ENCODE data around the gene CLPSL1. TPM values are rescaled to one million over a fixed set of nuclear protein-coding genes. Genes with fewer than 3 reads are reported as not detected.

Gene CLPSL1
- total RNA-seq, 1 experiment from 2014 or later, result not detected

DNA sequence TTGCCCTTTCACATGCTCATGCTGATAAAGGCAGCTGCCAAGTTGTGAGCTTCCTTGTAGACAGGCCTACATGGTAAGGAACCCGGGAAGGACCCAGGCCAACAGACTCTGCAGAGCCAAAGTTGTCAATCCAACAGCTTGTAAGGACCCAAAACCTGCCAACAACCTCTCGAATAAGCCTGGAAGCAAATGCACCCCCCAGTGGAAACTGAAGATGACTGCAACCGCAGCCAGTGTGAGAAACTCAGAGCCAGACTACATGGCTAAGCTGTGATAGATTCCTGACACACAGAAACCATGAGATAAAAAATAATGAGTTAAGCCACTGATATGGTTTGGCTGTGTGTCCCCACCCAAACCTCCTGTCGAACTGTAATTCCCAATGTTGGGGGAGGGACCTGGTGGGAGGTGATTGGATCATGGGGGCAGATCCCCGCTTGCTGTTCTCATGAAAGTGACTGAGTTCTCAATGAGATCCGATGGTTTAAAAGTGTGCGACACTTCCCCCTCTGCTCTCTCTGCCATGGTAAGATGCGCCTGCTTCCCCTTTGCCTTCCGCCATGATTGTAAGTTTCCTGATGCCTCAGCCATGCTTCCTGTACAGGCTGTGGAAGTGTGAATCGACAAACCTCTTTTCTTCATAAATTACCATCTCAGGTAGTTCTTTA is 23.2 kb upstream of the CLPSL1 start:
- Histone ChIP-seq H3K36me3 (ENCODE audit: control insufficient read depth, insufficient read depth, low read length) (no peaks in the 10 kb centered on the region), H3K4me1 (ENCODE audit: control insufficient read depth, insufficient read depth, low read length) (no peaks in the 10 kb centered on the region), H3K27me3 (ENCODE audit: control insufficient read depth, insufficient read depth, low read length) (0 out of 2 replicates have a peak, but pooled peaks cover 2% of the 10 kb centered on the region), H3K9me3 (ENCODE audit: control insufficient read depth, insufficient read depth, low read depth, low read length) (no peaks in the 10 kb centered on the region), H3K27ac (ENCODE audit: low read length) (no peak overlapping the region), H3K4me3 (ENCODE audit: low read depth in 2 of 2, low read length in 2 of 2) (no peak overlapping the region)
- ATAC-seq (peak; percentile 85), DNase-seq (ENCODE audit: low read depth, low spot score) (no peak)
- intact Hi-C loops (cut with micrococcal nuclease; ENCODE audit: unreplicated experiment), result no loop called here
- POLR2A ChIA-PET, result no interaction called here
- in situ Hi-C loops (cut with HindIII; ENCODE audit: low pct_unique_long_range_greater_than_20kb, low sequenced_read_pairs), result no loop called here
- no TSS peak for BruUV-seq (replicated peaks)
- TF ChIP-seq, protein P1, sequence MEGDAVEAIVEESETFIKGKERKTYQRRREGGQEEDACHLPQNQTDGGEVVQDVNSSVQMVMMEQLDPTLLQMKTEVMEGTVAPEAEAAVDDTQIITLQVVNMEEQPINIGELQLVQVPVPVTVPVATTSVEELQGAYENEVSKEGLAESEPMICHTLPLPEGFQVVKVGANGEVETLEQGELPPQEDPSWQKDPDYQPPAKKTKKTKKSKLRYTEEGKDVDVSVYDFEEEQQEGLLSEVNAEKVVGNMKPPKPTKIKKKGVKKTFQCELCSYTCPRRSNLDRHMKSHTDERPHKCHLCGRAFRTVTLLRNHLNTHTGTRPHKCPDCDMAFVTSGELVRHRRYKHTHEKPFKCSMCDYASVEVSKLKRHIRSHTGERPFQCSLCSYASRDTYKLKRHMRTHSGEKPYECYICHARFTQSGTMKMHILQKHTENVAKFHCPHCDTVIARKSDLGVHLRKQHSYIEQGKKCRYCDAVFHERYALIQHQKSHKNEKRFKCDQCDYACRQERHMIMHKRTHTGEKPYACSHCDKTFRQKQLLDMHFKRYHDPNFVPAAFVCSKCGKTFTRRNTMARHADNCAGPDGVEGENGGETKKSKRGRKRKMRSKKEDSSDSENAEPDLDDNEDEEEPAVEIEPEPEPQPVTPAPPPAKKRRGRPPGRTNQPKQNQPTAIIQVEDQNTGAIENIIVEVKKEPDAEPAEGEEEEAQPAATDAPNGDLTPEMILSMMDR (IDR thresholded peaks at IDR 0.05), result peak; percentile 75
- TF ChIP-seq SIN3A (IDR thresholded peaks at IDR 0.05; ENCODE audit: borderline replicate concordance, insufficient read depth, low read depth, low read length) (no peak), TCF7L2 (IDR thresholded peaks at IDR 0.05; ENCODE audit: low read depth, low read length) (no peak)
- CTCF ChIA-PET, result interaction anchor here (0.6 to 0.8 kb wide), 2 partner anchors 21 to 72 kb away, joined by 3 read pairs; partner anchors contain the start of gene ARMC12

DNA sequence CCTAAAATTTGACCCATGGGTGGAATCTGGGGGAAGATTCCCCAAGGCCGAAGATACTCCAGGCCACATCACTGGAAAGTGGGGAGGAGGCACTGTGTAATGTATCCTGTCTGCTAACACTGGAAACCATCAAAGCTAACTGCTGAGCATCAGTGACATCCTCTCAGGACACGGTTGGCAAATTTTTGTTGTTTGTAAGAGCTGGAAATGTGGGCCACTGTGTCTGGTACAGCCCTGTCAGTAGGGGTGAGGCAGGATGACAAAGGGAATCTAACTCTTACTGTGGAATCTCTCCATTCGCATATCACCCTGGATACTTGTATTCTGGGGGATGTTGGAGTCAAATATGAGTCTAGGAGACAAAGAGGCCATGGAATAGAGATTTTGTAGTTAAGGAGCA is 21.4 kb upstream of the CLPSL1 start:
- TF ChIP-seq TCF7L2 (IDR thresholded peaks at IDR 0.05; ENCODE audit: low read depth, low read length) (no peak), POLR2AphosphoS5 (IDR thresholded peaks at IDR 0.05; ENCODE audit: low read depth, low read length) (no peak)
- H3K27me3 ChIP-seq (ENCODE audit: control insufficient read depth, insufficient read depth, low read length), result peaks cover 7% of the 10 kb centered on the region
- no peak for DNase-seq (ENCODE audit: low read depth, low spot score)
- no peak overlapping the region for H3K4me3 ChIP-seq (ENCODE audit: low read depth in 2 of 2, low read length in 2 of 2)
- POLR2A ChIA-PET, result no interaction called here
- H3K4me1 ChIP-seq (ENCODE audit: control insufficient read depth, insufficient read depth, low read length), result no peaks in the 10 kb centered on the region
- in situ Hi-C loops (cut with HindIII; ENCODE audit: low pct_unique_long_range_greater_than_20kb, low sequenced_read_pairs) (no loop called here), intact Hi-C loops (cut with micrococcal nuclease; ENCODE audit: unreplicated experiment) (no loop called here)
- no peak overlapping the region for H3K27ac ChIP-seq (ENCODE audit: low read length)
- no peaks in the 10 kb centered on the region for H3K36me3 ChIP-seq (ENCODE audit: control insufficient read depth, insufficient read depth, low read length)
- CTCF ChIA-PET, result no interaction called here
- BruUV-seq (replicated peaks), result no TSS peak
- no peak for ATAC-seq
- no peaks in the 10 kb centered on the region for H3K9me3 ChIP-seq (ENCODE audit: control insufficient read depth, insufficient read depth, low read depth, low read length)

DNA sequence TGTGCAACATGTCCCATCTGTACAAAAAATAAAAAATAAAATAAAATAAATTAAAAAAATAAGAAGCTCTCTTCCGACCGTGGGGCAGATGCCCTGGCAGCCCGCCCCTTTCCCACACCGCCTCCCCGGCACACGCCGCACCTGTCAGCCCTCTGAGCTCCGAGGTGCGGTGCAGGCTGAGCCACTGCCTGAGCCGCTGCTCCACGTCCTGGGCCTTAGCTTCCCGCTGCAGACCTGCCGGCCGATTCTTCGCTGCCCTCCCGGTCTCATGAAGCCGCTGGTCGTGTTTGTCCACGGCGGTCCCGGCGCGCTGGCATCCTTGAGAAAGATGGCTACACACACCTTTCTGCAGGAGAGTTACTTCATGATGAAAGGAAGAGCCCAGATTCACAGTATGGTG is 15.1 kb upstream of the CLPSL1 start:
- Histone ChIP-seq H3K4me3 (ENCODE audit: low read depth in 2 of 2, low read length in 2 of 2) (no peak overlapping the region), H3K36me3 (ENCODE audit: control insufficient read depth, insufficient read depth, low read length) (no peaks in the 10 kb centered on the region), H3K27ac (ENCODE audit: low read length) (no peak overlapping the region), H3K27me3 (ENCODE audit: control insufficient read depth, insufficient read depth, low read length) (peaks cover 9% of the 10 kb centered on the region), H3K9me3 (ENCODE audit: control insufficient read depth, insufficient read depth, low read depth, low read length) (no peaks in the 10 kb centered on the region), H3K4me1 (ENCODE audit: control insufficient read depth, insufficient read depth, low read length) (no peaks in the 10 kb centered on the region)
- no peak for ATAC-seq
- ChIA-PET POLR2A (no interaction called here), CTCF (no interaction called here)
- BruUV-seq (replicated peaks), result no TSS peak
- intact Hi-C loops (cut with micrococcal nuclease; ENCODE audit: unreplicated experiment), result no loop called here
- no peak for DNase-seq (ENCODE audit: low read depth, low spot score)
- TF ChIP-seq, protein P2, sequence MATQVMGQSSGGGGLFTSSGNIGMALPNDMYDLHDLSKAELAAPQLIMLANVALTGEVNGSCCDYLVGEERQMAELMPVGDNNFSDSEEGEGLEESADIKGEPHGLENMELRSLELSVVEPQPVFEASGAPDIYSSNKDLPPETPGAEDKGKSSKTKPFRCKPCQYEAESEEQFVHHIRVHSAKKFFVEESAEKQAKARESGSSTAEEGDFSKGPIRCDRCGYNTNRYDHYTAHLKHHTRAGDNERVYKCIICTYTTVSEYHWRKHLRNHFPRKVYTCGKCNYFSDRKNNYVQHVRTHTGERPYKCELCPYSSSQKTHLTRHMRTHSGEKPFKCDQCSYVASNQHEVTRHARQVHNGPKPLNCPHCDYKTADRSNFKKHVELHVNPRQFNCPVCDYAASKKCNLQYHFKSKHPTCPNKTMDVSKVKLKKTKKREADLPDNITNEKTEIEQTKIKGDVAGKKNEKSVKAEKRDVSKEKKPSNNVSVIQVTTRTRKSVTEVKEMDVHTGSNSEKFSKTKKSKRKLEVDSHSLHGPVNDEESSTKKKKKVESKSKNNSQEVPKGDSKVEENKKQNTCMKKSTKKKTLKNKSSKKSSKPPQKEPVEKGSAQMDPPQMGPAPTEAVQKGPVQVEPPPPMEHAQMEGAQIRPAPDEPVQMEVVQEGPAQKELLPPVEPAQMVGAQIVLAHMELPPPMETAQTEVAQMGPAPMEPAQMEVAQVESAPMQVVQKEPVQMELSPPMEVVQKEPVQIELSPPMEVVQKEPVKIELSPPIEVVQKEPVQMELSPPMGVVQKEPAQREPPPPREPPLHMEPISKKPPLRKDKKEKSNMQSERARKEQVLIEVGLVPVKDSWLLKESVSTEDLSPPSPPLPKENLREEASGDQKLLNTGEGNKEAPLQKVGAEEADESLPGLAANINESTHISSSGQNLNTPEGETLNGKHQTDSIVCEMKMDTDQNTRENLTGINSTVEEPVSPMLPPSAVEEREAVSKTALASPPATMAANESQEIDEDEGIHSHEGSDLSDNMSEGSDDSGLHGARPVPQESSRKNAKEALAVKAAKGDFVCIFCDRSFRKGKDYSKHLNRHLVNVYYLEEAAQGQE (IDR thresholded peaks at IDR 0.05; ENCODE audit: insufficient read depth in 1 of 2, low read depth in 2 of 2, low read length in 1 of 2), result no peak
- TF ChIP-seq, protein P1 (IDR thresholded peaks at IDR 0.05), result no peak
- in situ Hi-C loops (cut with HindIII; ENCODE audit: low pct_unique_long_range_greater_than_20kb, low sequenced_read_pairs), result no loop called here
